Gastroesophageal sphincter (tissue), 3 donors: ENCODE data around the gene DGAT2.

Experiments used
- EP300 ChIP-seq: sonication (generic); formaldehyde crosslinking; IDR thresholded peaks from one replicate; pipeline ENCODE4 v1.6.1; 2017; ENCODE audit warnings: antibody characterized with exemption, mild to moderate bottlenecking
- POLR2A ChIP-seq, 2 donors: fragments of 450-650 bp; IDR thresholded peaks; one replicate each; pipeline ENCODE4 v1.6.1; 2017; ENCODE audit warnings: antibody characterized with exemption in 2 of 2, mild to moderate bottlenecking in 2 of 2, moderate library complexity in 1 of 2
- POLR2AphosphoS5 ChIP-seq: sonication (generic); formaldehyde crosslinking; IDR thresholded peaks from one replicate; pipeline ENCODE4 v1.6.1; 2017; ENCODE audit warnings: antibody characterized with exemption
- TF ChIP-seq, protein P1 (sequence below), 4 experiments: fragments of 200-600 bp in 2 of 4; fragments of 450-650 bp in 2 of 4; sonication (generic) in 1 of 4; IDR thresholded peaks; one replicate each; pipeline ENCODE4 v1.5.1; 2017 to 2019; ENCODE audit warnings: antibody characterized with exemption in 4 of 4, mild to moderate bottlenecking in 2 of 4, moderate library complexity in 2 of 4

DNA sequence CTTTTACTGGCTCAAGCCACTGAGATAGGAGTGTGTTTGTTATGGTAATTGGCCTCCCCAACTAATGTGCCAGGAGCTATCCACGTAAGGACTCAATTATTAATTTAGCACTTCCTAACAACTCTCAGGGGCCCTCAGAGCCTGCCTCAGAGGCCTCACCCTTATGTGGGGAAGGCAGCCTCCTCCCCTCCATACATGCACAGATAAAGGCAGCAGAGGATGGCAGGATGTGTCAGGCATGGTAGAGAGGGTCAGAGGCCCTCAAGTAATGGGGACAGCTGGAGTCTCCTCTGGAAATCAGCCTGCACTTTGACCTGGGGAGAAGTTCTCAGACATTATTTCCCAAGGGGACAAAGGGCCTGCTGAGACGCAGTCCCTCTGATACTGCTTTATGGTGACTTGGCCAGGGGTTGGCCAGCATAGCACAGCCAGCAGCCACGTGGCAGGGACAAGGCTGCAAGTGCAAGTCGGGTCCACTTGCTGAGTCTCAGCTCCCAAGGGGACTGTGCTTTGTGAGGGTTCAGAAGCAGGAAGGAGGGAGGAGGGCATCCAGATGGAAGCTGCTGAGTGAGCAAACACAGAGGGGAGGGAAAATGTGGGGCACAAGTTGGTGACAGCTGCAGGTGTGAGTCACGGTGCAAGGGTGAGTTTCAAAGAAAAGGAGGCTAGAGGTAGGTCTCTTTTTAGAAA lies 33.9 kb upstream of the DGAT2 start:
- TF ChIP-seq EP300: no peak
- TF ChIP-seq, protein P1, sequence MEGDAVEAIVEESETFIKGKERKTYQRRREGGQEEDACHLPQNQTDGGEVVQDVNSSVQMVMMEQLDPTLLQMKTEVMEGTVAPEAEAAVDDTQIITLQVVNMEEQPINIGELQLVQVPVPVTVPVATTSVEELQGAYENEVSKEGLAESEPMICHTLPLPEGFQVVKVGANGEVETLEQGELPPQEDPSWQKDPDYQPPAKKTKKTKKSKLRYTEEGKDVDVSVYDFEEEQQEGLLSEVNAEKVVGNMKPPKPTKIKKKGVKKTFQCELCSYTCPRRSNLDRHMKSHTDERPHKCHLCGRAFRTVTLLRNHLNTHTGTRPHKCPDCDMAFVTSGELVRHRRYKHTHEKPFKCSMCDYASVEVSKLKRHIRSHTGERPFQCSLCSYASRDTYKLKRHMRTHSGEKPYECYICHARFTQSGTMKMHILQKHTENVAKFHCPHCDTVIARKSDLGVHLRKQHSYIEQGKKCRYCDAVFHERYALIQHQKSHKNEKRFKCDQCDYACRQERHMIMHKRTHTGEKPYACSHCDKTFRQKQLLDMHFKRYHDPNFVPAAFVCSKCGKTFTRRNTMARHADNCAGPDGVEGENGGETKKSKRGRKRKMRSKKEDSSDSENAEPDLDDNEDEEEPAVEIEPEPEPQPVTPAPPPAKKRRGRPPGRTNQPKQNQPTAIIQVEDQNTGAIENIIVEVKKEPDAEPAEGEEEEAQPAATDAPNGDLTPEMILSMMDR (IDR thresholded peaks at IDR 0.05): no peak
- TF ChIP-seq POLR2A (IDR thresholded peaks at IDR 0.05): no peak
- no peak for TF ChIP-seq POLR2AphosphoS5
